Tibial artery (tissue), 4 donors: ENCODE data around the gene C11orf68.

Source experiments
- DNase-seq, 2 donors: peaks; one replicate each; pipeline ENCODE4 v3.0.0-alpha.2; 2019
- H3K27ac ChIP-seq, 2 donors: fragments of 200-600 bp; sonication (generic) in 1 of 2; 1 replicate in 1 of 2; 2 replicates in 1 of 2; pipeline ENCODE4 v1.5.1; 2018 to 2019; ENCODE audit warnings: mild to moderate bottlenecking in 1 of 2
- H3K27me3 ChIP-seq, 2 donors: fragments of 200-600 bp; sonication (generic) in 1 of 2; one replicate each; pipeline versions ENCODE4 v1.5.1 to v1.6.0; 2016 to 2019
- H3K36me3 ChIP-seq, 3 donors: fragments of 200-600 bp; sonication (generic) in 2 of 3; one replicate each; pipeline ENCODE4 v1.5.1; 2016 to 2019; ENCODE audit warnings: mild to moderate bottlenecking in 2 of 3
- H3K4me1 ChIP-seq, 4 donors: fragments of 200-600 bp; sonication (generic) in 2 of 4; 1 replicate in 3 of 4; 2 replicates in 1 of 4; pipeline ENCODE4 v1.5.1; 2016 to 2019
- H3K4me3 ChIP-seq, 2 donors: fragments of 200-600 bp; sonication (generic) in 1 of 2; 1 replicate in 1 of 2; 2 replicates in 1 of 2; pipeline ENCODE4 v1.5.1; 2018 to 2019; ENCODE audit warnings: mild to moderate bottlenecking in 2 of 2
- H3K9me3 ChIP-seq, 3 donors: fragments of 200-600 bp; sonication (generic) in 1 of 3; one replicate each; pipeline ENCODE4 v1.5.1; 2016 to 2019
- CTCF ChIP-seq, 2 experiments: fragments of 200-600 bp in 1 of 2; fragments of 450-650 bp in 1 of 2; IDR thresholded peaks; one replicate each; pipeline ENCODE4 v1.5.1; 2017 to 2019; ENCODE audit warnings: antibody characterized with exemption in 2 of 2, mild to moderate bottlenecking in 1 of 2, moderate library complexity in 1 of 2
- intact Hi-C: fragments of 100-400 bp; cut with DNase I; formaldehyde crosslinking; loops from one replicate; pipeline ENCODE4 v1.15.0; 2023; ENCODE audit warnings: low total_unique reads

Gene C11orf68

GRCh38 chr11:65945941-65946558, 27.2 kb upstream of the C11orf68 start:
- H3K4me1 ChIP-seq = no peaks in the 10 kb centered on the region
- H3K4me3 ChIP-seq = no peak overlapping the region
- no peak for DNase-seq
- intact Hi-C loops = no loop called here
- no peaks in the 10 kb centered on the region for H3K9me3 ChIP-seq
- H3K36me3 ChIP-seq = no peaks in the 10 kb centered on the region
- H3K27me3 ChIP-seq = peaks cover 0 to 12% of the 10 kb centered on the region in 2 donors
- no peak for TF ChIP-seq CTCF (IDR thresholded peaks at IDR 0.05)
- H3K27ac ChIP-seq = no peak overlapping the region

- peaks cover 0 to 14% of the 10 kb centered on the region in 2 donors for H3K27me3 ChIP-seq
- intact Hi-C loops = no loop called here
- DNase-seq = no peak
- H3K4me3 ChIP-seq = no peak within 1 kb of the TSS
- no peak for TF ChIP-seq CTCF (IDR thresholded peaks at IDR 0.05)
- no peaks in the 10 kb centered on the region for H3K9me3 ChIP-seq
- H3K36me3 ChIP-seq = no peaks in the 10 kb centered on the region
- no peaks in the 10 kb centered on the region for H3K4me1 ChIP-seq
- no peak within 1 kb of the TSS for H3K27ac ChIP-seq
Observed at GRCh38 chr11:65945430-65945911, 26.6 kb upstream of the C11orf68 start, which contains the start of gene TSGA10IP. Gene TSGA10IP (plus strand): TSS chr11:65945480. CDS start chr11:65945676, 196 bp downstream.

- Histone ChIP-seq H3K36me3 (no peaks in the 10 kb centered on the region), H3K27me3 (peaks cover 0 to 18% of the 10 kb centered on the region in 2 donors), H3K4me1 (no peaks in the 10 kb centered on the region), H3K27ac (no peak overlapping the region), H3K4me3 (no peak overlapping the region), H3K9me3 (no peaks in the 10 kb centered on the region)
- TF ChIP-seq CTCF (IDR thresholded peaks at IDR 0.05) = no peak
- intact Hi-C loops = no loop called here
- no peak for DNase-seq
Observed at GRCh38 chr11:65944767-65945166, 25.9 kb upstream of the C11orf68 start.

DNA sequence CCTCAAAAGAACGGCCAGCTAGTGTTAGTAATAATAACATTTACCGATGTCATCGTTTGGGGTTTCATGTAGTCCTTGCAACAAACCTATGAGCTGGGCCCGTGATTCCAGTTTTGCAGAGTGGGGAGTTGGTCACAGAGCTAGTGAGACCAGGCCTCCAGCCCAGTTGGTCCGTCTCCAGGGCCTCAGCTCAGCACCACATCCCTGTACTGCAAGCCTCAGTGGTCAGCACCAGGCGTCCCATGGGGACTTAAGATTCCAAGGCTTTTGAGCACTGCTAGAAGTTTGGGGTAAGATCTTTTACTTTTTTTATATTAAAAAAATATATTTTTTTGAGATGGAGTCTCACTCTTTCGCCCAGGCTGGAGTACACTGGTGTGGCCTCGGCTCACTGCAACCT, 25.3 kb upstream of the C11orf68 start:
- DNase-seq = no peak
- no peak for TF ChIP-seq CTCF (IDR thresholded peaks at IDR 0.05)
- Histone ChIP-seq H3K4me3 (no peak overlapping the region), H3K27ac (no peak overlapping the region), H3K4me1 (no peaks in the 10 kb centered on the region), H3K9me3 (no peaks in the 10 kb centered on the region), H3K36me3 (no peaks in the 10 kb centered on the region), H3K27me3 (peaks cover 0 to 18% of the 10 kb centered on the region in 2 donors)
- intact Hi-C loops = no loop called here

DNA sequence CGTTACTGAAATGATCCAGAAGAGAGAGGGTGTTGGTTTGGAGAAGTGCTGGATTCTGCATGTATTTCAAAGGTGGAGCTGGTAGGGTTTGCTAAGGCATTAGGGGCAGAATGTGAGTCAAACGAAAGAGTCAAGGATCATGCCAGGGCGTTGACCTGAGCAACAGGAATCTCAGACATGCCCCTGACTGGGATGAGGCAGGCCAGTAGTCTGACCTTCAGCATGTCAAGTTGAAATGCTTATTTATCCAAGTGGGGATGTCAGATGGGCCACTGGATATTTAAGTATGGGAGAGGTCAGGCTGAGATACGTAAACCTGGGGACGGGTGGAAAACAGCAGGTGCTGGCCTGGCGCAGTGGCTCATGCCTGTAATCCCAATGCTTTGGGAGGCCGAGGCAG, 23.7 kb upstream of the C11orf68 start:
- no peak overlapping the region for H3K4me3 ChIP-seq
- no peaks in the 10 kb centered on the region for H3K9me3 ChIP-seq
- H3K36me3 ChIP-seq = no peaks in the 10 kb centered on the region
- peaks cover 0 to 14% of the 10 kb centered on the region in 2 donors for H3K27me3 ChIP-seq
- no peaks in the 10 kb centered on the region for H3K4me1 ChIP-seq
- no peak for DNase-seq
- TF ChIP-seq CTCF (IDR thresholded peaks at IDR 0.05) = no peak
- intact Hi-C loops = no loop called here
- H3K27ac ChIP-seq = no peak overlapping the region
